GM18499 (cell line): ENCODE data around the gene TMEM59L.
"Not testable (repeated sequence)": the region's sequence is repeated elsewhere in the genome, so short reads cannot be mapped to it uniquely, and the experiment has no call there.

ENCODE experiments used
- ATAC-seq: cut with Tn5 transposase; IDR thresholded peaks from one replicate; pipeline ENCODE4 v1.9.1; 2021; ENCODE audit warnings: moderate number of reproducible peaks; ENCODE audit not compliant: insufficient read depth, unreplicated experiment

TMEM59L gene

DNA sequence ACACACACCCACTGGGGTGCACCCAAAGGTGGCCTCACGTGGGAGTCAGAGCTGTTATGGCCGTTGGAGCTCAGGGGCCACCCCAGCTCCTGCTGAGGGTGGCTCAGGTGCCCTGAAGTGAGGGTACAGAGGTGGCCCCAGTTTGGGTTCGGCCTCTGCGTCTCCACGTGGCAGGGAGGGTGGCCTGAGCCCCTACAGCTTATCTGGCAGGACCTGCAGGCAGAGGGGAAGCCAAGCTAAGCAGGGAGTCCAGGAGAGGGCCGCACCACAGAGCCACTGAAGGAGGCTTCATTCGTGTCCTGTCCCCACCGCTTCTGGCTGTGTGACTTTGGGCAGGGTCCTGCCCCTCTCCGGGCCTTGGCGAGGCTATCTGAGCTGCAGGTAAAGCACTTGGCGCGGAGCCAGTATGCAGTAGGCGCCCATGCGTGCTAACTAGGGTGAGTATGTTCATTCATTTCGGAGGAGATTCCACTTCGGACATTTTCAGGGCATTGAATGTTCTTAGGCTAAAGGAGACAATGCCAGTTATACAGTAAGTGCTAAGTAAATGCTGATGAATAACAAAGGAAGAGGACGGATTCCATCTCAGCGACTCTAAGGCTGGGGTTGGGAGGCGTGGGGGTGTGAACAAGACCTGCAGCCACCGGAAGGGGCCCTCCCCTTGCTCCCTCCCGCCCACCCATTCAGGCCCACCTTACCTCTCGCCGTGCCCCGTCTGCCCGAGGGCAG lies 19.1 kb upstream of the TMEM59L start:
- ATAC-seq: no peak

DNA sequence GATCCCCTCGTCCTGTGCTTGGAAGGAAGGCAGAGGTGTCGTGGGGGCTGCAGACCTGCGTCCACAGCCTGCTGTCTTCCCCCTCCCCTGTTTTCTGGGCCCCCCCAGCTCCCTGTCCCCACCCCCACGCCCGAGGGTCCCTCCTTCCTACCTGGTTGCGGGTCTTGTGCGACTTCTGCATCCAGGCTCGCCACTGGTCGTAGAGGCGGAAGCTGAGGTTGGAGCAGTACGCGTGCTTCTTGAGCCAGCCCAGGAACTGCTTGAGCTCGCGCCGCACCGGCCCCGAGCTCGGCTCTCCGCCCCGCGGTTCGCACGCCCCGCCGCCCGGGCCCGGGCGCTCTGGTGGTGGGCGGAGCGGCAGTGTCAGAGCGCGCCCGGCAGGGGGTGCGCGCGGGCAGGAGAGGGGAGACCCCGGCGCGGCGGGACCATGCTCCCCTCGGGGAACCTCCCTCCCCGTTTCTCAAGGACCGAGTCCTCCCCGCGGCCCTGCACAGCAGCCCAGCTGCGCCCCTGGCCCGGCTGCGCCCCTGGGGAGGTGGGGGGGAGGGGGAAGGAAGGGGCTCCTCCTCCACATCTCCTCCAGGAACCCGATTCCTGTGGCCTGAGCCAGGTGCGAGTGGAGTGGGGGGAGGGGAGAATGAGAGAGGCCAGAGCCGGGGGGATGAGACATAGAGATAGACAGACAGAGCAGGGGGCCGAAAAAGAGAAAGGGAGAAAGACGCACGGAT lies 18.4 kb upstream of the TMEM59L start:
- ATAC-seq: no peak

DNA sequence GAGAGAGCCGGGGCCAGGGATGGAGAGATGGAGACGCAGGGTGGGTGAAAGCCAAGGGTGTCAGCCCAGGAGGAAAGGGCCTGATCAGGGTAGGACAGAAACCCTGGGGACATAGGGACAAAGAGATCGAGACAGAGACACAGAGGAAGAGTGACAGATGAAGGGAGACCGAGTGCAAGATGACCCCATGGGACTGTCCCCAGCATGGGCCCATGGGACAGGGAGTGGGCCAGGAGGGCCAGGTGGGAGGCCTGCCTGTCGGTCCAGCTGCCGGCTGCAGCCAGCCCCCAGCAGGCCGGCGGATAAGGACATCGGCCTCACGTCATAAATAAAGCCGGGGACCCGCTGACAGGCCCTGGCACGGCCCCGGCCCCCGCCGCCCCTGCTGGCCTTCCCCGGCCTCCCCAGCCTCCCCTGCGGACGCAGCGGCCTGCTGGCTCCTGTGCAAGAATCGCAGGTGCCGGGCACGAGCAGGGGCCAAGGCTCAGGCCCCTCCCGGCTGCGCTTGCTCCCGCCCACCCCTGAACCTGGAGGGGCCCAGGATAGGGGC lies 17.8 kb upstream of the TMEM59L start:
- no peak for ATAC-seq

DNA sequence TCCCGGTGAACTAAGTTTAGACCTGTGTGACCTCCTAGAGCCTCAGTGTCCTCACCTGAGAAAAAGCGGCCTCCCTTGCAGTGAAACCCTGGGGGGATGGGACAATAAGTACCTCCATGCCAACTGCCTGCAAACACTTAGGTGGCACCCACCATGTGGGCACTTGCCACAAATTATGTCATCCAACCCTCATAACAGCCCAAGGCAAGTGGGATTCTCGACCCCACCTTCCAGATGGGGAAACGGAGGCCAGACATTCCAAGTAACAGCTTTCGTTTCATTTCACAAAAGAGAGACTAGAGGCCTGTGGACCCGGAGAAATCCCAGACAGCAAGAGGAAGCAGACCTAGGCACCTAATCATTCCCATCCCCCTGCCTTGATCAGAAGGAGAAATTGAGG lies 17.2 kb upstream of the TMEM59L start:
- ATAC-seq: no peak

DNA sequence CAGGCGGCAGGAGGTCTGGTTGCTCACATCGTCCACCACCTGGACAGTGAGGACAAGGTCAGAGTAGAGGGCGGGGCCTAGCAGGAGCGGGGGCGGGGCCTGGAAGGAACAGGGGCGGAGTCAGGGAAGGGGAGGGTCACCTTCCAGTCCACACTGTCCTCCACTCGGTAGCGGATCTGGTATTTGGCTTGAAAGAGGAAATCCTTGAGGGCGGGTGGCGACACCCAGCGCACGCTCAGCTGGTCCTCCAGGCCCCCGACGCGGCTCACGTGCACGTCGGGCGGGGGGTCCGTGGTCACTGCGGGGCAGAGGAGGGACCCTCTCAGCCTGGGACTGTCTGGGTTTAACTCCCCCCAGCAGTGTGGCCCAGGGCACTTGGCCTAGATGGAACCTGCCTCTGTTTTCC lies 15.9 kb upstream of the TMEM59L start:
- no peak for ATAC-seq

- ATAC-seq: no peak
These were observed 14.6 kb upstream of the TMEM59L start for GRCh38 chr19:18597809-18598660.

DNA sequence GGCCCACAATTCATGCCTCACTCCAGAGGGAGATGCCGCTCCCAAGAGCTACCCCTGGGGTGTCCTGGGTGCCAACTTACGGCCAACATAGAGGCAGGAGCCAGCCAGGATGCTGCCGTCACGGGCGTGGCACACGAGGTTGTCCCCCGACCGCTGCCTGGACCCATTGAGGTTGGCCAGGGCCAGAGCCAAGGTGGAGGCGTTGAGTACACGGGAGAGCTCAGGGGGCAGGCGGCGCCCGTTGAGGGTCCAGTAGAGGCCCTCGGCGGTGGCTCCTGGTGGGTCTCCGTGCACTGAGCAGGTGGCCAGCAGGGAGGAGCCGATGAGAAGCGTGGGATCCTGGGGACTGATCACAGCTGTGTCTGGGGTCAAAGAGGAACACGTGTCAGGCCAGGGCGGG lies 13.2 kb upstream of the TMEM59L start:
- ATAC-seq: no peak

GRCh38 chr19:18600692-18601397 lies 11.8 kb upstream of the TMEM59L start:
- ATAC-seq: not testable (repeated sequence)

DNA sequence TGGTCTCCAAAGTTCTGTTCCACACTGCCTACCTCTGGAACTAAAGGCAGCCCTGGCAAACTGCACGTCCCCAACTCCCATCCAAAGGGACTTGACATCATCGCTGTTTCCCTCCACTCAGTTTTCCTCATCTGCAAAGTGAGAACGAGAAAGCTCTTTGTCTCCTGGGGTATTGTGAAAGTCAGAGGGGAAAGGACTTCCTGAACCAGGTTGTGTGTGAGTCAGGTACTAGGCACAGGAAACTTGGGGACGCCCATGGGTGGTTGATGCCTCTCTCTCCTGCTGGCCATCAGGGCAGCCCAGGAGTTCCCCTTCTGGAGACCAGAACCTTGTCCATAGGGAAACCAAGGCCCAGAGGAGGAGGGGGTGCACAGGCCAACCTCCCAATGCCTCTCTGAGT lies 10.8 kb upstream of the TMEM59L start:
- ATAC-seq: no peak

GRCh38 chr19:18603255-18603957 lies 9.3 kb upstream of the TMEM59L start:
- ATAC-seq: no peak

DNA sequence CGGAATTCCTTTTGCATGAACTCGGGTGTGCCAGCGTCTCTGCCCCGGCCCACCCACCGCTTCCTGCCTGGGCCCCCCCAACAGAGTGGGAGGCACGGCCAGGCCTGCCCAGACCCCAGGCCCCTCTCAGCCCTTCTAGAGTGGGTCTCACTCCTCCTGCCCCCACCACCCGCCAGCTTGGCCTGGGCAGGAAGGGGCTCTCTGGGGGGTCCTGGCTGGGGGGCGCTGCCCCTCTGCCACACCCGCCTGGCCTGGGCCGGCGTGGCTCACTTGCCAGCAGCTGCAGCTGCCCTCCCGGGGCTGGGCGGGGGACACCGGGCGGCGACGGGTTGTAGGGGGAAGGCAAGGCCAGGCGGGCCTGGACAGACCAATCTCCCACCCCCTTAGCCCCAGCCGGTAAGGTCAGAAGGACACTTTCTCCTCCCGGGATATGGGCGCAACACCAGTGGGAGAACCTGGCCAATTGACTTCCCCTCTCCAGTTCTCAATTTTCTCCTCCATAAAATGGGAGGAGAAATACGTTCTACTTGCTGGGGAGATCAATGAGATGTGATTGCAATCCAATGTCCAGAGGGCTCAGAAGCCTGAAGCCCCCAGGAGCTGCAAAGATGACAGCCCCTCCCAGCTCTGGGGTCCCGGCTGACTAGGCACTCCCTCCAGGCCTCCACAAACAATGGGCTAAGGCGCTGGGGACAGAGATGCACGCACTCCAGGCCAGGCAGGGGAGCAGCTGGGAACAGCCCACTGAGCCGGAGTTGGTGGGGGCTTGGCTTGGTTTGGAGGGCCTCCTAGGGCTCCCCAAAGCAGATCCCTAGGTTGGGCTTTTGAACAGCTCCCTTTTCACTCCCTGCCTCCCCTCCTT lies 8.5 kb upstream of the TMEM59L start:
- no peak for ATAC-seq

- no peak for ATAC-seq
These were observed 7.9 kb upstream of the TMEM59L start for GRCh38 chr19:18604820-18605159.

GRCh38 chr19:18605196-18605545 lies 7.5 kb upstream of the TMEM59L start:
- no peak for ATAC-seq

GRCh38 chr19:18605546-18606280 lies 7.0 kb upstream of the TMEM59L start:
- no peak for ATAC-seq

GRCh38 chr19:18606281-18607225 lies 6.1 kb upstream of the TMEM59L start, which contains the start of gene CRLF1:
Gene CRLF1 (minus strand): TSS chr19:18606799. CDS start chr19:18606656, 143 bp downstream.
- no peak for ATAC-seq

DNA sequence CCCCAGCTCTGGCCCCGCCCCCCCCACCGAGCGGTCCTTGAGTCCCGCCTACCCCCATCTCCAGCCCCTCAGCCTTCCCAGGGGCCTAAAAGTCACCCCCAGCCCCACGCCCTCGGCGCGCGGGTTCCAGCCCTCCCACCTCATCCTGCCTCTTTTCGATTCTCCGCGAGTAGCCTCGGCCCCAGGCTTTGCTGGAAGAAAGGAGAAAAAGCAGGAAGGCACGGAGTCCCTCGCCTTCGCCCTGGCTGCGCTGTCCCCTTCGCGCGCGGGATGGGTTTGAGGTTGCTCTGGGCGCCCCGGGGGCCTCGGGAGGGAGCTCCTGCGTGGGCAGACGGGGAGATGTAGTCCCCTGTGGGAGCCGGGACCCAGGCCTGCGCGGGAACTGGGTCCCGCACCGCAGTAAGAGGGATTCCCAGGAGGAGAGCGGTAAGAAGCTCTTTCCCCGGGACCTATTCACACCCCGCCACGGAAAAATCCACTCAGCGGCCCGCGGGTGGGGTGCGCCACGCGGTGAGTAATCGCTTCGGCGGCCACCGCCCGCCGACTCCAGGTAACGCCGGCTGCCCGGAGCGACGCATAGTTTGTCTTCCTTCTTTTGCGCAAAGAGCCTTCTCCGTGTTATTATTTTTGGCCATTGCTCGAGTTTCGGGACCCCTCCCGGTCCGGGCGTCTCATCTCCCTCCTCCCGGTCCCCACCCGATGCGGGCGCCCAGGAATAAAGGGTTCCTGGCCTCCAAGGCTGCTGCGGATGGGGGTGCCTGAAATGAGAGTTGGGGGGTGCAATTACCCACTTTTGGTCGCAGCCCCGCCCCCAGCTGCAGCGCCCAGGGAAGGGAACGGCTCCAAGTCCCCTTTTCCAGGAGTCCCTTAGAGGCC lies 5.2 kb upstream of the TMEM59L start:
- ATAC-seq: no peak
